GM21526 (cell line): ENCODE results near the gene HSD17B2.

Experiments
- ATAC-seq: cut with Tn5 transposase; IDR thresholded peaks from one replicate; pipeline ENCODE4 v1.9.1; 2021; ENCODE audit warnings: moderate library complexity; ENCODE audit not compliant: unreplicated experiment, low FRiP score

Gene HSD17B2

DNA sequence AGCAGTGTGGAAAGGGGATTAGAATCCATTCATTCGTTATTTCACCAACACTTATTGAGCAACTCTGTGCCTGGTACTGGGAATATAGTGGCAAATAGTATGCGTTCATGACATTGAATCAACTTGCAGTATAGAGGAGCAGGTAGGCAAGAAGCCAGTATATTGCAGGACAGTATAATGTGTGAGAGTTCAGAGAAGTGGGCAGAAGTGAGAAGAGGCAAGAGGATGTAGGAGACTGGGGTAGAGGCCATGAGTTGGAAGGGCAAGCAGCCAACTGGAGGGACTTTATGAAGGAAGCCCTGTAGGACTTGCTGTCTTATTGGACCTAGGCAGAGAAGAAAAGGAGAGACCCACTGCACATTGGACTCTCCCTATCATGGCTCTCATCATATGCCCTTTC lies 12.3 kb downstream of the HSD17B2 start:
- no peak for ATAC-seq

DNA sequence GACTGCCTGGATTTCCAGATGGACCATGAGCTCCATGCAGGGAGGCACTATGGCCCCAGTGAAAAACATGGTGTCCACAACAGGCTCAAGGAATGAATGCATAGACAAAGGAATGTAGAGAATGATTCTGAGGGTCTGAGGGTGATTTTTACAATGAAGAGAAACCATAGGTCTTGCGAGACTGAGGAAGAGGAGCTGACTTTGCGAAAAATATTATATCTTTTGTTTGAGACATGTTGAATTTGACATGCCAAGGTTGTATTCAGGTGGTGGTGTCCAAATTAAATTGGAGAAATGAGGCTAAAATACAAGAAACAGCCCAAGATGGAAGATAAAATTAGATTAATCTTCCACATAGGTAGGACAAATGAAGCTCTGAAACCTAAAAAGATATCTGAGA lies 12.7 kb downstream of the HSD17B2 start:
- ATAC-seq, result no peak

DNA sequence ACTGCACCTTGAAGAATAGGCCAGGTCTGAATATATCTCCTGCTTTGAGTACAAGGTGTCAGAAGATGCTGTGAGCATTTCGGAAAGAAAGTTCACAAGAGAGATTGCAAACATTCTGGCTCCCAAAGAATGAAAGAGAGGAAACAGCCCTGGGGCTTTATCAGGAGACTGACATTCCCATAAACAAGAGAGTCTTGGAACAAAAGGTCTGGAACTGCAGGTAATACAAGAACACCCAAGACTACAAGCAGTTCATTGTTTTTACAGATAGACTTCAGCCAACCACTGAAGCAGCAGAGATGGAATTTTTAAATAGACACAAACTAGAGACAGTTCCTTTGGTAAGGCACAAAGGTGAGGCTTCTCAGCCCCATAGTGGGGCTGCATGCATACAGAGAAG lies 14.4 kb downstream of the HSD17B2 start:
- no peak for ATAC-seq

DNA sequence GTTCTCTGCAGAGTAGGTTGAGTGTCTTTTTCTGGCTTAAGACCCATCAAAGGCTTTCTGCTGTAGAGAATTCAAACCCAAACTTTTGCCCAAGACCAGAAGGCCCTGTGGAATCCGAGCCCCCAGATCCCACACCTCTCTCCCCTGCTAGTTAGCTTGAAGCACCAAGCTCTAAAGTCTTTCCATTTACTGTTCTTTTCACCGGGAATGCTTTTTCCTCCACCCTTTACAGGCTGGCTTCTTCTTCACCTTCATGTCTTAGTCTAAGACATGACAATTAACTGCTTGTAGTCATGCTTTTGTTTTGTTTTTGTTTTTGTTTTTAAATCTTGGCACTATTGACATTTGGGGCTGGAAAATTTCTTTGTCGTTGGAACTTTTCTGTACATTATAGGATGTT lies 15.5 kb downstream of the HSD17B2 start:
- ATAC-seq, result no peak

DNA sequence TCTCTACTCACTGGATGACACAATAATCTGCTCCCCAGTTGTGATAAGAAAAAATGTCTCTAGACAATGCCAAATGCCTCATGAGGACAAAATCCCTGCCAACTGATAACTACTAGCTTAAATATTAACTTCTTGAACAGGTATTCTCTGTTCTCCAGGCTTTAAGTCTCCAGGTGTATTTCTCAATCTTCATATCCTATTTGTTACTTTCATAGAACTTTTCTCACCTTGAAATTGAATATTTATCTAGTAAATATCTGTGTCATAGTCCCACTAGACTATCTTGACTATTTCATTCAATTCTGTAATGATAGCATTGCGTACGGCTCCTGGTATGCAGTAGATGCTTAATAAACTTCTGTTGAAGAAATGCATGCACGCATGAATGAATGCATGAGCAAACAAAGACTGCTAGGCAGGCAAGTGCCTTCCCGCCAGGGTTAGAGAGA lies 15.9 kb downstream of the HSD17B2 start:
- no peak for ATAC-seq

DNA sequence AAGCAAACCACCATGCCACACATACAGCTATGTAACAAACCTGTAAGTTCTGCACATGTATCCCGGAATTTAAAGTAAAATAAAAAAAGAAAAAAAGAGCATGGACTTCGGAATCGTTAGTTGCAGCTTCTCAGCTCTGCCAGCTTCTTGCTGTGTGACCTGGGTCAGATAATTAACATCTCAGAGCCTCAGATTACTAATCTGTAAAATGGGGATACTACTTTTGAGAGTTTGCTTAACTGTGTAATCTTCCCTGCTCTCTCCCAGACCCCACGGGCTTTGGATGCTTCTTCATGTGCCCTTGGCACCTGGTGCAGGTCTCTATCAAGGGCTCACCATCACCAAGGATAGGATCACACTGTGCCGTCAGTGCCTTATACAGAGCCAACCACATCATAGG lies 16.6 kb downstream of the HSD17B2 start:
- no peak for ATAC-seq

DNA sequence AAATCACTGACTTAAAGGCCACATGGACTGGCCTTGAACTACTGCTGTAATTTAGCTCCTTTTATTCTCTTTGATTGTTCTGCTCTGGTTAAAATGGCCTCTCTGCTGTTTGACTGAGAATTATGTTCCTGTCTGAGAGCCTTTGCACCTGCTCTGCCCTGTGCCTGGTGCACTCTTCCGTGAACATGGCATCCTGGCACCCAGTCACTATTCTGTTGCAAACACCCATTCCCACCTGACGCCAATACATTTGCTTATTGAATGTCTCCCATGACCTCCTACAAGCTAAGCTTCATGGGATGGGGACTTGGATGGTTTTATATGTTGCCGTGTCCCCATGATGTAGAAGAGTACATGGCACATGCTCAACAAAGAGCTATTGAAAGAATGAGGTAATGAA lies 20.1 kb downstream of the HSD17B2 start:
- ATAC-seq, result no peak

DNA sequence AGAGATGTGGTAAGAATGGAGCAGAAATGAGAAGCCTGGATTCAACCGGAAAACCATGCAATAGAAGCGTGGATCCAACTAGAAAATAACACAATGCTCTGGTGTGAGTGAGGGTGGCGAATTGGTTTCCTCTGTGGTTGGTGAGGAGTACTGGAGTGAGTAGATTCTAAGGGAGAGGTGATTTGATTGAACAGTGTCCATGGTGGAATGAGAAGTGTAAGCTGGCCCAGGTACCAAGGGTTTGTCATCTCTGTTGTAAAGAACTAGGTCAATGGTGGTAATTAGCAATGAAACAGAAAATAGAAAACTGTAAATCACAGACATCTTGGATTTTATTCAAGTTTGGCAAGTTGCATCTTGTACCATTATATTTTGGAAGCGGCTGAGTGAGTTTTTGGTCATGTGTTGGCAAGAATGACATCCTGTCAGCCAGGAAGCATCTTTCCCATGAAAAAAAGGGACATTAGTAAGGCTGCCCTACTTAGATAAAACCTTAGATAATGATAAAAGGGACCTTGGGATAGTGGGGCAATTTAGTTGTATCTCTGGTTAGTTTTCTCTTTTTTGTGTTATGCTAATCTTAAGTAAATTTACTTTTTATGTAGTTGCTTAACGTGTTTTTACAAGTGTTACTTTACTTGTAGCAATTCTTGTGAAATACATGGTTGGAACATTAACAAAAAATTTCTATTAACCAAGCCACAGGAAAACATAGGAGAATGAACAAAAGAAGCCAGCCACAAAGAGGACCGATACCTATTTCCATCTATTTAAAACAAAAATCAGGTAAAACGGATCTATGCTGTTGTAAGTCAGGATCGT lies 20.9 kb downstream of the HSD17B2 start:
- ATAC-seq, result no peak

DNA sequence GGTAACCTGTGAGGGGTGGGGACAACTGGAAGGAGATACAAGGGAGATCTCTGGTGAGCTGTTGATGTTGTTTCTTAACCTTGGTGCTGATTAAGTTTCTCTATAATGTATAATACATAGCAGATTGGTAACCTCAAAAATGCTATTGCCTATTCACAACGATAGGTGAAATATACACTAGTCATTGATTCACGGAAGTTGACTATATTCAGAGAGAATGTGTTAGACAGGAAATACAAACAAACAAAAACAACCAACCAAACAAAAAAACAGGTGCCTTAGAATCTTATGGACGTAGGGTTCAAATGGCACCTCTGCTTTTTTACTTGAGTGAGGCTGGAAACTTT lies 21.5 kb downstream of the HSD17B2 start:
- ATAC-seq, result no peak

DNA sequence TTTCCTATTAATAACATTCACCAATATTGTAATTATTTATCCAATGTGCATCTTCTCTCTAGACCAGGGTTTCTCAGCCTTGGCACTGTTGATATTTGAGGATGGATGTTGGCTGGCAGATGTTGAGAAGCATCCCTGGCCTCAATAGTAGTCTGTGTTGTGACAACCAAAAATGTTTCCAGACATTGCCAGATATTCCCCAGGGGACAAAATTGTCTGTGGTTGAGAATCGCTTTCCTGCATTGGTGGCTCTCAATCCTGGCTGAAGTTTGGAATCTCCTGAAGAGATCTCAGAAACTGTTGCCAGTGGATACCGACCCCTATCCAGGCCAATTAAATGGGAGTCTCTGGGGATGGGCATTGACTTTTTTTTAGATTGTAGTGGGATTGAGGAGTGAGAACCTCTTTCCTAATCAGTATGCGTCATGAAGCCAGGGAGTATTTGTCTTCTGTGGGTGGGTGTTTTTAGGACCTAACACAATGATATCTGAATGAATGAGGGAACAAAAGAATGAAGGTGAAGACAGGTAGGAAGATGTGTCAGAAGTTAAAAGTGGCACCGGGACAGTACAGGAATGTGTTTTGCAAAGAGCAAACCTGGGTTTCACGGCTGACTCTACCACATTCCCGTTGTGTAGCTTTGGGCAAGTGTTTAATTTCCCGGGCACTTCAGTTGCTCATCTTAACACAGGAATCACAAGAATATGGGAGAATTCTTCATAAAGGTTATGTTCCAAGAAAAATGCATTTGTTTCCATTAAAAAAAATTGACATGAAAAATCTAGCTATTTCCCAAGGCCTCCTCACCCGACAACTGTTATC lies 24.3 kb downstream of the HSD17B2 start:
- no peak for ATAC-seq

DNA sequence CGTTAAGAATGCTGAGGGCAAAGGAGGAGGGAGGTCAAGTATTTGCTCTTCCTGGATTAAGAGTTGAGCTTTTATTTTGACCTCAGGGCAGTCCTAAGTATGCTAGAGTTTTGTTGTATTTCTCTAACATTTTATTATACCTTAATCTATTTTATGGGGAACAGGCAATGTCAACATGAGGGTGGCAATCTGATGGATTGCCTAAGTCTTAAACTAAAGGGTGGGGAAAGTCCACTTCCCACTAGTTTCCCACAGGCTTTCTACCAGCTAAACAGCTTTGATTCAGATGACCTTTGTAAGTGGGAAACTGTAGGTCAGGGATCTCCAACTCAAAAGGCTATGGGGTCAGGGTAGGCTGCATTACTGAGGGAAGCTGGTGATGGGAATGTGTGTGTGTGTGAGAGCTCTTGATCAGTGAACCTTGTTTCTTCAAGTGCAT lies 24.9 kb downstream of the HSD17B2 start:
- ATAC-seq, result no peak

DNA sequence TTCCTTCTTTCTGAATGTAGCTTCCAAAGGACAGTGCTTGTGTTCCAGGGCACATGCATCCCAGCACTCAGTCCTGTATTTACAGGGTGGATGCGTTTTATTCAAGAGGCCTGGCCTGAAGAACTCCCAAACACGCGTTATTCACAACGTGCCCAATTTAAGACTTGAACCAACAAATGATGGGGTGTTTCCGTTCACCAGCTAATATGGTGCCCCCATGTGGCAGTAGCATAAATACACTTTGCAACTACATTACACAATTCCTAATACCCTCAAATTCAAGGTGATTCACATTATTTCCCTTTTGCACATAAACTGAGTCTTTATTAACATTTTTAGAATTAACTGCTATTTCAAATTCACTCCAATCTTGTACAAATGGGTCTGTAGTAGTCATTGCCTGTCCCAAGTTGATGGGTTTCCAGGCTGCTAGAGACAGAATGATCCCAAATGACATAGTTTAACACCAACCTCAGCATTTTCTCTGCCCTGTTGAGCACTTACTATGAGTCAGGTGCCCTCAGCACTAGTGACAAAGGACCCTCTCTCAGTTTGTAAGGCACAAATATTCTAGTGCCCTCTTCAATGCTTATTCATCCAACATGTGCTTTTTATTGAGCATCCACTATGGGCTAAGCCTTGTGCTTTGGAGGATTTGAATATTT lies 26.9 kb downstream of the HSD17B2 start:
- ATAC-seq, result no peak

DNA sequence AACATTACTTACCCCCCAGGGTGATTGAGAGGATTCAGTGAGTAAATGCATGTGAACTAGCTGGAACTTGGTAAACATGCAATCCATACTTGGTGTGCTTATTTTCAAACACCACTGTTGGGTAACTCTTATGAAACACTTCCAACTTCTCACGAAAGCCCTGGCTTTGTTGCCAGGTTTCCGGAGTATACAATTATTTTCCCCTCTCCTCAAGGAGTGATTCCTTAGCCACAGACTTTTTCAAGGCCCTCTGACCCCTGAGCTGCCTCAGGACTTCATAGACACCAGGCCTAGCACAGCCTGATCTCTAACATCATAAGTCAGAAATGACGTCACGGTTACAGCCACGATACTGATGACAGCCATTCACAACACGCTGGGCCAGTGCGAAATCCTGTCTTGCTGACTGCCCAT lies 27.6 kb downstream of the HSD17B2 start:
- no peak for ATAC-seq

DNA sequence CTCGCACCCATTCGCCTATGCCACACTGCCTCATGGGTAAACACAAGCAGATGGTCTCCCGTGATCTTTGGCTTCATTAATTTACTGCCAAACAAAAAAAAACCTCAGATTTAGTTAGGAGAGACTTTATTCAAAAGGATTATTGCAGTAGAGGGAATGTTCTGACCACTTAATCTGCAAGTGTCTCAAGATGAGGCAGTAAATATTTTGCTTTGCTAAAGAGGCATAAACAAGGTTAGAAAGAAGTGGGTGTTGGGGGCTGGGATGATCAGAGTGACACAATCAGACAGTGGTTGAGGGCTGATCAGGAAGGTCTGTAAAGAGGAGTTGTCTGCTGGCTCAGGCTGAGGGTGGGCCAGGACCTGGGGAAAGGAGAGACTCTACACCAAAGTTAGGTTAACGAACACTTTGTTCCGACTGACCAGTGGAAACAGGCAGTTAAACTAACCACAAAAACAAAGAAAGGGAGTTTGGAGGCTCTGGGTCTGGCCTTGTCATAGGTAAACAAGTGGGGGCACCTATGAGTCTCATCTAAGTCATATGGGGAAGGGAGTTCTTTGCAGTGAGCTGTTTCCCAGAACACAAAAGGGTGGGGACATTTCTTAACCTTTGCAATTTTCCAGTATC lies 28.5 kb downstream of the HSD17B2 start:
- ATAC-seq, result no peak

DNA sequence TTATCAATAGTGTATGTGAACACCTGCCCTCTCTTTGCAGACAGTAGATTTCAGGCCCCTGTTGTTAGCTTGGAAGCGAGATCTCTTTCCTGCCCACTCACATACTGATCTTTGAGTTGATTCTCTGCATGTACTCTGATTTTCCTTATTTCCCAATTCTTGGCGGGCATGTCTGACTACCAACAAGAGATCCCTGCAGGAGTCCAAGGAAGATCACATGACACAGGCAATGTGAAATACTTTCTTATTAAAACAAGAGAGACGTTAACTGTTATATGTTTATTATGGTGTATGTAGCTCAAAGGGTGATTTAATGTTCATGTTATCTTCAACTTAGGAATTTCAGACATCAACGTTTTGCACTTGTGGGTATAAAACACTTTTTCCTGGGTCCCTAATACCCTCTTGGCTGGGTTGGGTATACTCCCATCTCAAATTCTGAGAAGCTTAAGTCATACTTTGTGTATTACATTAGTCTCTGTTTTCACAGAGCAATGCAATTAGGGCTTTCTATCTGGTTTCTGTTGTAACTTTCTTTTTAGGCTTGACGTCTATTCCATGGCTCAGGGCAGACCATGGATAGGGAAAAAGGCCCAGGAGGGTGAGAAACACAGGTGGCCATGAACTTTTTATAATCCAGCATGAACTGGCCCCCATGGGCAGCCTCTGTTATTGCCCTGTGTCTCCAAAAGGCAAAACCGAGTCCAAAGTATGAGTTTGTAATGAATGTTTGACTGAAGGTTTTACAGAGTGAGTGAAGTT lies 32.2 kb downstream of the HSD17B2 start:
- ATAC-seq, result no peak

DNA sequence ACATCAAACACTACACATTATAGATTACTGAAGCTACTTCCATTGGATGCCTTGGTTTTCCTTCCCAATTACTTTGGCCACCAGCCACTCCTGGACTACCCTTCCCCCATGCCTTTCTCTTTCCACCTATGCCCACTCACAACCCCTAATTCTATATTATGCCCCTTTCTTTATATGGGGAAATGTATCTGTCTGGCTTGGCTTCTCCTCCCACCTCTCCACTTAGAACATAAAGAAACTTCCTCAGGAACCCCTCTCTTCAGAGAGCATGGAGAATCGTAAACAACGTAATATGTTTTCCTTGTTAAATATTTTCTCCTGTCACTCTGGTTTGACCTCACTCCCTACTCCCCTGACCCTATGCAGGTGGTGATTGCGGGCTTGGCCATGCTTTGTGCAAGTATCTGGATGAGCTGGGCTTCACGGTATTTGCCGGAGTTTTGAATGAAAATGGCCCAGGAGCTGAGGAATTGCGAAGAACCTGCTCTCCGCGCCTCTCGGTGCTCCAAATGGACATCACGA lies 32.8 kb downstream of the HSD17B2 start:
- no peak for ATAC-seq

DNA sequence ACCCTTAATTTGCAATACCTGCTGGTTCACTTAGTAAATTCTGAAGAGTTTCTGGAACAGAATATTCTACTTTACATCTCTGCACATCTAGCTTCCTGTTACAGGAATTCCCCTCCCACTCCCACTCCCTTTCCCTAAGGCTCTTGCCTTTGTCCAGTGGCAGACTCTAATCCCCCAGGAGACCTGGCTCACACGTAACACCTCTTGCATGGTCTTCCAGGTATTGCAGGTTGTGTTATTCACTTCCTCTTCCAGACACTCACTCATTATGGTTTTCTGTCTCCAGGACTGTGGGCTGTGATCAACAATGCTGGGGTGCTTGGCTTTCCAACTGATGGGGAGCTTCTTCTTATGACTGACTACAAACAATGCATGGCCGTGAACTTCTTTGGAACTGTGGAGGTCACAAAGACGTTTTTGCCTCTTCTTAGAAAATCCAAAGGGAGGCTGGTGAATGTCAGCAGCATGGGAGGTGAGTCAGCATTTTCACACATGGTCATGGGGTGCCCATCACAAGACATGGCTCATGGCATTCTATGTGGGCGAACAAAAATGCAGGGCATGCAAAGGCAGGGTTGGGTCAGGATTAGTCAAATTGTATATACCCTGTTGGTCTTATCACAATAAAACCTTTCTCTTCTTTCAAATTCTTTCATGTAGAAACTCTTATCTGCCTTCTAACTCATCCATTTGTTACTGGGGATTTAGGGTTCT lies 35.8 kb downstream of the HSD17B2 start:
- ATAC-seq, result no peak

DNA sequence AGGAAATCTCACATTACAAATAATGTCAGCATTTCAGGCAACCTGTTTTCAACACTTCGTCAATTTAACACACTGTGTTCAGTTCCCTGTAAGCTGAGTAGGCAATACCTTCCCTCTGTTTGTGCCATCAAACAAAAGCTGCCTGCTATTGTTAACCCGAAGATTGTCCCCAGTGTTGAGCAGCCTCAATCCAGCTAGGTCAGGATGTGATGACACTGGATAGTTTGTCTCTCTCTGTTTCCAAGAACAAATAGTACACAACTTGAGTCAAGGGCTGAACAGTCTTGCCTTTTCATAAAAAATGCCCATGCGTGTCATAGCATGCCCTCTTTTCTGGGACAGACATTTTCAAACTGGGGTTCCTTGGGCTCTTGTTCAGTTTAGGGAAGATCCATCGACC lies 36.4 kb downstream of the HSD17B2 start:
- no peak for ATAC-seq

DNA sequence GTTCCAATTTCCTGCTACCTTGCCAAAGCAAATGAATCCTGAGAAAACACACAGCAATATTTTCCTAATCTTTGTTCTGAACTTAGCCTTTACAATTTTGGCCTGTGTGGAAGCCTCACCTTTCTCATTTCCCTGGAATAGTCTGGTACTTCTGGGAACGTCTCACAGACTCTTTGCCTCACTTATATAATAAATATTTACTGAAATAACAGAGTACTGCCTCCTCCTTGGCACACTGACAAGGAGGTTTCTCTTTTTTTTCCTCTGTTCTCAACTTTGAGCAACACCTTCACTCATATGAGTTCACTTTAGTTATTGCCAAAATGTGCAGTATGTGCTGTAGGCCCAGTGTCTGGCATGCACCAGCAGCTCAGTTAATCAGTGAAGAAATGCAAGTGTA lies 37.3 kb downstream of the HSD17B2 start:
- no peak for ATAC-seq
